HFF-Myc (cell line): ENCODE results near the gene NTMT2.

Experiments used
- DNase-seq: peaks from one replicate; pipeline ENCODE4 v3.0.0-alpha.2; 2011; ENCODE audit warnings: low read depth; ENCODE audit errors: extremely low read depth
- H3K4me3 ChIP-seq: replicated peaks from 2 replicates; pipeline ENCODE4 v1.5.1; 2011; ENCODE audit warnings: low read depth, mild to moderate bottlenecking, control low read depth, low read length
- CTCF ChIP-seq: IDR thresholded peaks from 2 replicates; pipeline ENCODE4 v1.5.1; 2012; ENCODE audit warnings: mild to moderate bottlenecking, low read depth, low read length, control low read depth; ENCODE audit errors: missing control alignments

The NTMT2 gene

DNA sequence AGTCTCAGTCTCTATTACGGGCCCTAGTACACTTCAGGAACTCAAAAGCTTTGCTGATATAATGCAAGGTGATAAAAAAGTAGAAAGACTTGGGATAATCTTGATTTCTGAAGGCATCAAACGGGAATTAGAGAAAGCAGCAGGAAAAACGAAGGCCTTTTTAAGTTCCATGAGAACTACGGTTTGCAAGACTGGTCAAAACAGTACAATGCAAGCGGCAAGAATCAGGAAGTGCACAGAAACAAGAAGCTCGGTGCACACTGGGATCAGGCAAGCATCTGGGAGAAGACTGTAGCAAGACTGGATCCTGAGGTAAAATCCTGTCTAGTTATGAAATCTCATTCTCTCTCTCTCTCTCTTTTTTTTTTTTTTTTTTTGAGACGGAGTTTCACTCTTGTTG, 28.6 kb downstream of the NTMT2 start:
- no peak for DNase-seq
- no peak for TF ChIP-seq CTCF
- no peak overlapping the region for H3K4me3 ChIP-seq

DNA sequence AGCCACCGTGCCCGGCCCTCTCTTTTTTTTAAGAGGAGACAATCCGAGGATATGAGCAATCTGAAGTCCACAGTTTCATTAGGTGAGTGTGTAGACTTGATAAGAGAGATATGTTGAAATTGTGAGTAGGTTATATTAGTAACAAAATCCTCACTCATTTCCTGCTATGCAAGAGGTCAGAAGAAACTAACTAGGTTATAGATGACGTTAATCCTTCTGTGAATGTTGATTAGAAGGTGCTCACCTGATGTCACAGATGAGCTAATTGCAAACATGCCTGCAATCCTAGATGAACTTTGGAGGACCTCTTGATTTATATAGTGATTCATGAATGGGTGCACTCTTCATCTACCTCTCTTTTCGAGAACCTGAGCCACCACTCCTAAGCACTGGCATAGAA, 29.3 kb downstream of the NTMT2 start:
- TF ChIP-seq CTCF: no peak
- no peak for DNase-seq
- H3K4me3 ChIP-seq: no peak overlapping the region

- DNase-seq: no peak
- H3K4me3 ChIP-seq: no peak overlapping the region
- TF ChIP-seq CTCF: no peak
These were observed 29.7 kb downstream of the NTMT2 start for GRCh38 chr1:170175484-170175883.

DNA sequence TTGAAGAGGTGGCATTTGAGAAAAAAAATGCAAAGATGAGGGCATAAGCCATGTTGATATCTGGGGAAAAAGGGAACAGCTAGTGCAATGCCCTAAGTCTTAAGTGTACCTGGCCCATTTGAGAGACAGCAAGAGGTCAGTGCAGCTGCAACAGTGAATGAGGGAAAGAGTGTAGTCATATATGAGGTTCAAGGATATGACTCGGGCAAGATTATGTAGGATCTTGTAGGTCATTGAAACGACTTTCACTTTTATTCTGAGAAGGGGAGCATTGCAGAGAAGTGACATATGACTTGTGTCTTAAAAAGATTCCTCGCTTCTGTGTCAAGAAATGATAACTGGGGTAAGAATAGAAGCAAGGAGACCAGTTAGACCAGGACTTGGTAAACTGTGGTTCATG, 31.0 kb downstream of the NTMT2 start:
- TF ChIP-seq CTCF: no peak
- DNase-seq: no peak
- no peak overlapping the region for H3K4me3 ChIP-seq

DNA sequence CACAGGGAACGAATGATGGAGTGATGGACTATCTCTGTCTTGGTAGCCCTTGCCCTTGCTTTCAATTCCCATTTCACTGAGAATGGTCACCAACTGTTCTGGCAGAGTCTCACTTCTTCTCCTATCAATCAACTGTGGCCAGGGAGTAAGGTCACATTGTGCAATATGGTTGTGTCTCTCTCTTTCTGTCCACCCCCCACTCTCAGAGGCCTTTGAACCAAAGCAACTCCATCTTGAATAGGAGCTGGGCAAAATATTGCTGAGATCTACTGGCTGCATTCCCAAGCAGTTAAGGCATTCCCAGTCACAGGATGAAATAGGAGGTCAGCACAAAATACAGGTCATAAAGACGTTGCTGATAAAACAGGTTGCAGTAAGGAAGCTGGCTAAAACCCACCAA, 36.7 kb downstream of the NTMT2 start:
- no peak overlapping the region for H3K4me3 ChIP-seq
- DNase-seq: no peak
- no peak for TF ChIP-seq CTCF

GRCh38 chr1:170192546-170192945, 46.8 kb downstream of the NTMT2 start:
- no peak for DNase-seq
- no peak for TF ChIP-seq CTCF
- no peak overlapping the region for H3K4me3 ChIP-seq

GRCh38 chr1:170194451-170194850, 48.7 kb downstream of the NTMT2 start:
- H3K4me3 ChIP-seq: no peak overlapping the region
- no peak for TF ChIP-seq CTCF
- no peak for DNase-seq
